Dermis blood vessel endothelial cell (primary cell): ENCODE data around the gene ATAD3C. TPM values are rescaled to one million over a fixed set of nuclear protein-coding genes. Genes with fewer than 3 reads are reported as not detected.
A peak's percentile ranks its signal among the peaks of the same experiment; 100 is the strongest.
"Not testable (repeated sequence)": the region's sequence is repeated elsewhere in the genome, so short reads cannot be mapped to it uniquely, and the experiment has no call there.

ENCODE experiments used
- DNase-seq: peaks from one replicate; pipeline ENCODE4 v3.0.0; 2010
- total RNA-seq: library from RNA; depleted of rRNA; stranded (reverse); fragments of >200 nt; gene quantifications from 2 replicates; pipeline ENCODE4 v1.2.3, GENCODE V29; 2014

ATAD3C gene
- total RNA-seq, 1 donor from 2014 or later, result 0.17 TPM

- peak; percentile 99 for DNase-seq
Measured at GRCh38 chr1:1511533-1512285, 62.2 kb downstream of the ATAD3C start, which contains the start of gene ATAD3A. Gene ATAD3A (plus strand): TSS chr1:1512162. CDS start chr1:1512269, 107 bp downstream.

- DNase-seq, result not testable (repeated sequence)
Measured at GRCh38 chr1:1512425-1512824, 62.9 kb downstream of the ATAD3C start.

GRCh38 chr1:1513675-1514074 is 64.2 kb downstream of the ATAD3C start:
- DNase-seq, result not testable (repeated sequence)

GRCh38 chr1:1514376-1514775 is 64.9 kb downstream of the ATAD3C start:
- not testable (repeated sequence) for DNase-seq

GRCh38 chr1:1516923-1517322 is 67.4 kb downstream of the ATAD3C start:
- not testable (repeated sequence) for DNase-seq

GRCh38 chr1:1517973-1518620 is 68.6 kb downstream of the ATAD3C start:
- DNase-seq, result no peak

- not testable (repeated sequence) for DNase-seq
Measured at GRCh38 chr1:1518621-1519007, 69.1 kb downstream of the ATAD3C start.

Other genes starting within 250 kb of the ATAD3C start
- 1.0 TPM in 1 of 2 replicates, not detected in the other for gene TNFRSF18, start 243.1 kb upstream of the ATAD3C start, total RNA-seq
- gene TNFRSF4, start 235.5 kb upstream of the ATAD3C start, total RNA-seq, result 1.8 and 4.8 TPM in 2 replicates
- gene SDF4, start 217.7 kb upstream of the ATAD3C start, total RNA-seq, result 122 and 160 TPM in 2 replicates
- 36.1 and 46.6 TPM in 2 replicates for gene B3GALT6, start 217.5 kb upstream of the ATAD3C start, total RNA-seq
- 0.17 and 0.56 TPM in 2 replicates for gene C1QTNF12, start 203.0 kb upstream of the ATAD3C start, total RNA-seq
- gene UBE2J2, start 175.8 kb upstream of the ATAD3C start, total RNA-seq, result 57.3 and 62.1 TPM in 2 replicates
- gene SCNN1D, start 169.3 kb upstream of the ATAD3C start, total RNA-seq, result 0.14 and 1.0 TPM in 2 replicates
- 16.8 and 30.6 TPM in 2 replicates for gene ACAP3, start 141.8 kb upstream of the ATAD3C start, total RNA-seq
- 11.1 and 13.7 TPM in 2 replicates for gene PUSL1, start 141.1 kb upstream of the ATAD3C start, total RNA-seq
- gene INTS11, start 125.0 kb upstream of the ATAD3C start, total RNA-seq, result 52.8 and 77.5 TPM in 2 replicates
- 21.6 and 33.3 TPM in 2 replicates for gene CPTP, start 124.9 kb upstream of the ATAD3C start, total RNA-seq
- gene TAS1R3, start 118.4 kb upstream of the ATAD3C start, total RNA-seq, result 0.28 and 0.85 TPM in 2 replicates
- gene DVL1, start 100.3 kb upstream of the ATAD3C start, total RNA-seq, result 43.5 and 54.6 TPM in 2 replicates
- gene MXRA8, start 91.1 kb upstream of the ATAD3C start, total RNA-seq, result 0.56 and 1.7 TPM in 2 replicates
- 80.2 and 106 TPM in 2 replicates for gene AURKAIP1, start 74.5 kb upstream of the ATAD3C start, total RNA-seq
- 71.1 and 183 TPM in 2 replicates for gene CCNL2, start 50.4 kb upstream of the ATAD3C start, total RNA-seq
- gene MRPL20, start 42.4 kb upstream of the ATAD3C start, total RNA-seq, result 98.2 and 102 TPM in 2 replicates
- 0.28 and 0.51 TPM in 2 replicates for gene ANKRD65, start 28.4 kb upstream of the ATAD3C start, total RNA-seq
- gene VWA1, start 14.0 kb upstream of the ATAD3C start, total RNA-seq, result 12.7 and 45.3 TPM in 2 replicates
- gene ATAD3B, start 22.1 kb downstream of the ATAD3C start, total RNA-seq, result 15.0 and 21.7 TPM in 2 replicates
- gene ATAD3A, start 62.5 kb downstream of the ATAD3C start, total RNA-seq, result 29.3 and 59.4 TPM in 2 replicates
- gene TMEM240, start 90.9 kb downstream of the ATAD3C start, total RNA-seq, result 1.7 and 2.6 TPM in 2 replicates
- gene SSU72, start 125.2 kb downstream of the ATAD3C start, total RNA-seq, result 87.1 and 128 TPM in 2 replicates
- gene FNDC10, start 150.4 kb downstream of the ATAD3C start, total RNA-seq, result 0.68 and 1.4 TPM in 2 replicates
- gene MIB2, start 165.8 kb downstream of the ATAD3C start, total RNA-seq, result 49.2 and 71.0 TPM in 2 replicates
- 0.42 TPM in 1 of 2 replicates, not detected in the other for gene MMP23B, start 182.5 kb downstream of the ATAD3C start, total RNA-seq
- gene CDK11B, start 209.3 kb downstream of the ATAD3C start, total RNA-seq, result 12.3 and 13.2 TPM in 2 replicates
- gene SLC35E2B, start 243.1 kb downstream of the ATAD3C start, total RNA-seq, result 25.2 and 32.8 TPM in 2 replicates